HUDEP-2 (cell line): ENCODE data around the gene LRRC56.
A peak's percentile ranks its signal among the peaks of the same experiment; 100 is the strongest.

Source experiments
- DNase-seq, 76 experiments: peaks; one replicate each; lab custom pipeline; 2025; ENCODE audit not compliant: unreplicated experiment in 76 of 76; lab: John Stamatoyannopoulos, UW

The LRRC56 gene

DNA sequence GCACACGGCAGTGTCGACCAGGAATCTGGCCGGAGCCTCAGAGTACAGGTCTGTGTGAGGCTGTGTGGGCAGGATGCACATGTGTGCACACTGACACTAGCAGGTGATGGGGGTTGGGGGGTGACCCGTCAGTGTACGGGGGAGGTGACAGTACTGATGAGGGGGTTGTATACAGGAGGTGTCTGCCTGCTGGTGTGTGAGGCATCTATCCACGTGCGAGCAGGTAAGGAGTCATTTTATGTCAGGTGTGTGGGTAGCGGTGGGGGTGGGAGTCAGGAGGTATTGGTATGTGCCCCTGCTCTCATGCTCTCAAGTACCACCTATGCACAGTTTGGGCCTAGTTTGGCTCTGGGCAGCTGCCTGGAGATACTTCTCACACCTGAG, 34.5 kb downstream of the LRRC56 start:
- no peak for DNase-seq

DNA sequence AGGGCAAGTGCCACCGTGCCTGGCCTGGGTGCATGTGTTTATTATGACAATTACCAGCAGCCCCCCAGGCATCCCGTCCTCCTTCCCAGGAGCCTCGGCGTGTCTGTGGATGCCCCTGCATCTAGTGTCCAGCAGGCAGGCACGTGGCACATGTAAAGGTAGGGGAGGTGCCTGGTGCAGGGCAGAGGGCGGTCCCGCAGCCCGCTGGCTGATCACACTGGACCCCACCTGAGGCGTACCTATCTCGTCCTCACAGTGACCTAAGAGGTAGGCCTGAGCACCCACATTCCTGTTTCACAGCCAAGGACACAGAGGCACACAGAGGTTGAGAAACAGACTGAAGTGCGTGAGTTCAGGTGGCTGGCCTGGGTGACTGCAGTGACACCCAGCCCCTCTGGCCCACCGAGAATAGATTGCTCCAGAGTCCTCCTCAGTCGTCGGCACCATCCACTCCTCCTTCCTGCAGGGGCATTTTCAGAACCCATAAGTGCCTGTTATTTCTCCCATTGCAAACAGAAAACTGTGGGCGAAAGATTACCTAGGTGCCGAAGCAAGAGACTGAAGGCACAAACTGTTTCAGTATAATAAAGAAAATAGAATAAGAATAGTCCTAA, 35.9 kb downstream of the LRRC56 start:
- DNase-seq: no peak

DNA sequence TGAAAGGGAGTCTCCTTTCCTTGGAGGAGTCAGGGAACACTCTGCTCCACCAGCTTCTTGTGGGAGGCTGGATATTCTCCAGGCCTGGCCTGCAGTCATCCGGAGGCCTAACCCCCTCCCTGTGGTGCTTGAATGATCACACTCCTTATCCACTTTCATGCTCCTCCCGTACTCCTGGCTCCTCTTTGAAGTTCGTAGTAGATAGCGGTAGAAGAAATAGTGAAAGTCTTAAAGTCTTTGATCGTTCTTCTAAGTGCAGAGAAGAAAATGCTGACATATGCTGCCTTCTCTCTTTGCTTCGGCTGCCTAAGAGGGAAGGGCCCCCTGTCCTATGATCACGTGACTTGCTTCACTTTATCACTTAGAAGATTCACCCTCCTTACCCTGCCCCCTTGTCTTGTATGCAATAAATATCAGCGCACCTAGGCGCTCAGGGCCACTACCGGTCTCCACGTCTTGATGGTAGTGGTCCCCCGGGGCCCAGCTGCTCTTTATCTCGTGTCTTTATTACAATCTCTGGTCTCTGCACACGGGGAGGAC, 36.8 kb downstream of the LRRC56 start:
- peak in 1 of 76 experiments; percentile 16 for DNase-seq

DNA sequence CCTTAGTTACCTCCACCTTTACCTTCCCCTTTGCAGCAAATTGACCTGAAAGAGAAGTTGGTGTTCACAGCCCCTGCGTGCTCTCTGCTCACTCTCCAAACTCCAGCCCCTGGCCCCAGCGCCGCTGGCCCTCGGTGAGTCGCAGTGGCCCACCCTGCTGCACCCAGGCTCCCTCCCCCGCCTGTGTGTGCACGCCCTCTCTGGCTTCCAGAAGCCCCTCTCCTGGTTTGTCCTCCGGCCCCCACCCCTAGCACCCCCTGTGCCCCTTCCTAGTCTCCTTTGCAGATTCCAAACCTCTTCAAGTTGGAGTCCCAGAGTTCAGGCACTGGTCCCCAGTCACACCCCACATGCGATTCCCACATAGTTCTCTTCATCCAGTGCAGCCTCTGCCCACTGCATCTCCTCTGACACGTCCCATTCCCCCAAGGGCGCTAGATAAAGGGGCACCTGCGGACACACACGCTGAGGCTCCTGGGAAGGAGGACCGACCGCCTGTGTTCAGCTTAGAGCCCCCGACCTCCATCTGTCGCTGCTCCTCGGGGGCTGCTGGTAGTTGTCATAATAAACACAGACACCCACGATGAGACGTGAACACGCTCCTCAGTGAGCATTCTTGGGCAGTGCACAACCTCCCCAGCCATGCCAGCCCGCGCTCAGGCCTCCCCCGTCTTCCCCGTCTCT, 37.4 kb downstream of the LRRC56 start:
- no peak for DNase-seq

DNA sequence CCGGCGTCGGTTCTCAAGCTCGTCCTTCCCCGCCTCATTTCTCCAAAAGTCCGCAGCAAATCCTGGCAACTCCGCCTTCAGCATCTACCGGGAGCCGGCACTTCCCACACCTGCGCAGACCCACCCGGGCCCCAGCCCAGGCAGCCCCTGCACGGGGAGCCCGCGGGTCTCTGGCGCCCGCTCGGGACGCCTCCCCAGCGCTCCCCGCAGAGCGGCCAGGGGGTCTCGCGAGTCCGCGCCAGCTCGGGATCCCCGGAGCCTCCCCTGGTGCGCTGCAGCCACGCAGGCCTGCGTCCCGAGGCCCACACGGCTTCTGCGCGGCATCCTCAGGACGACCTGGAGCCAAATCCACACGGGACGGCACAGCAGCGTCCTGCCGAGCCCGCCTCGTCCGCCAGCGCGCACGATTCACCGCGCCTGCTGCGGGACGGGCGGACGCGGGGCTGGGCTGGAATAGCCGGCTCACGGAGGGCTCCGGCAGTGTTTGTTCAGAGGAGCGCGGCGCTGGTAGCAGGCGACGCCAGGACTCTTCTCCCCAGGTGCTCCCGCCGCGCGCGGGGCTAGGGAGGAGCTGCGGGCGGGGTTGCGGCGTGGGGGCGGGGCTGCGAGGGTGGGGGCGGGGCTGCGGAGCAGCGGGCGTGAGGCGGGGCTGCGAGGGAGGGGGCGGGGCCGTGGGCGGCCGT, 38.1 kb downstream of the LRRC56 start:
- DNase-seq: peak in 4 of 76 experiments; percentile 26 to 66 (median 45)

DNA sequence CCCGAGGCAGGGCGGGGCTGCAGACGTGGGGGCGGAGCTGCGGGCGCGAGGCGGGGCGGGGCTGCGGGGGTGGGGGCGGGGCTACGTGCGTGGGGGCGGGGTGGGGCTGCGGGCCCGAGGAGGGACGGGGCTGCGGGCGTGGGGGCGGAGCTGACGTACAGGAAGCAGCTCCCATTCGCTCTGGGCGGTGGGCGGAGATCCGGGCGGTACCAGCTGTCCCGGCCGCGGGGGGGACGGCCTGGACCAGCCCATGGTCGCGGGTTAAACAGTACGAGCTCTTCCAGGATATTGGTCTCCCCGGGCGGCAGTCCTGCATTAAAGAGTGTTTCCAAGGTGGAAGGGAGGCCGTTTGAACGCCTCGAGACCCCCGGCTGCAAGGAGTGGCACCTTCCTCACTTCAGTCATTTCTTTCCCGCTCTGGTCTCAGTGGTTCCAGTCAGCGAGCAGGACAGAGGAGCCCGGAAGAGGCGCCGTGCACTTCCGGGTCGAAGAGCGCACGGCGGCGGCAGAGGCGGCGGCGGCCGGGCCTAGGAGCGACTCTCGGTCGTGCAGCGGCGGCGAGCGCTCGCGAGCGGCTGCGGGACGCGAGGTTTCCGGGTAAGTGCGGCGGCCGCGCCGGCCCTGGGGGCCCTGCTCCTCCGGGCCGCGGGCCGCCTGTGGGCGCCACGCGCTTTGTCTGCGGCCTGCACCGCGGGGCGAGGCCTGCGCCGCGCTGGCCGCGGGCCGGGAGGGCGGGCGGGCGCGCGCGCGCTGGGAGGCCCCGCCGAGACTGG, 38.9 kb downstream of the LRRC56 start, which contains the start of gene PHRF1:
TSS of gene PHRF1 (plus strand) at position 475 of the 773 bp plus-strand sequence. CDS start 5,043 bp downstream, outside the sequence.
- peak; percentile 13 to 97 (median 89) for DNase-seq

DNA sequence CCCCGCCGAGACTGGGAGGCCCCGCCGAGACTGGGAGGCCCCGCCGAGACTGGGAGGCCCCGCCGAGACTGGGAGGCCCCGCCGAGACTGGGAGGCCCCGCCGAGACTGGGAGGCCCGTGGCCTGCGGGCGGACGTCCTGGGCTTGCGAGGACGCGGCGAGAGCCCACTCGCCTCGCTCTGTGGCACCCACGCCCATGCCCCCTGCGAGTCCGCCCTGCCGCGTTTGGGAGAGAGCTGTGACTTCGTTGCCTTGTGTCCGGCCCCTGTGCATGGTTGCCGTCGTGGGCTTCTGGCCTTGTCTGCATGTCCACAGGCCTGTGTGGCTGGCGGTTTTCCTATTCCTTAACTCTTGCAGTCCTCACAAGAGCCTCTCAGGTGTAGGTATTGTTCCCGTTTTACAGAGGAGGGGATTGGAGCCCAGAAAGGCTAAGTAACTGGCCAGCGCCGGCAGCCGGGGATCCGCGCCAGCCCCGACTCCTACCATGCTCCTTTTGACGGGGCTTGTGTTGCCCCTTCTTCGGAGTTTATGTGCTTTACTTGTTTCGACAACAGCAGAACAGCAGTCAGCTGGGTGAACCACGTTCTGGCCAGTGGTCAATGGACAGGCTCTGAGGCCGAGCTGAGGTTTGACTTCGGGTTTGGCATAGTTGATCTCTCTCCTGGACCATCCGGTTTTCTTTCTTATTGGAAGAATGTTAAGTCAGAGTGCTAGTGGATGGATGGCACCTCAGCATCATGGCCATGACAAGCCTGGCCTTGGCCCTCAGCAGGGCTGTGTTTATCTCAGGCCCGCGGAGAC, 39.7 kb downstream of the LRRC56 start:
- DNase-seq: no peak

DNA sequence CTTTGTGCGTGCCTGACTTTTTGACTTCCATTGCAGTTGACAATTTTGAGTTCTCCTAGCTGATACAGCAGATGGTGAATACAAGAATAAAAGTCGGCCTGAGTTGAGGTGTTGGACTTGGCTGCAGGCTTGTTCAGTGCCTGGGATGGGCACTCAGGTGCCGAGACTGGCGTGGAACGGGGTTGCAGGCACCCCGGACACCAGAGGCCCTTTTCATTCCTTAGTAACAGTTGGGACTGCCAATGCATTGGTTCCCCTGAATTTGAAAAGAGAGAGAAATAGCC, 40.2 kb downstream of the LRRC56 start:
- DNase-seq: no peak

DNA sequence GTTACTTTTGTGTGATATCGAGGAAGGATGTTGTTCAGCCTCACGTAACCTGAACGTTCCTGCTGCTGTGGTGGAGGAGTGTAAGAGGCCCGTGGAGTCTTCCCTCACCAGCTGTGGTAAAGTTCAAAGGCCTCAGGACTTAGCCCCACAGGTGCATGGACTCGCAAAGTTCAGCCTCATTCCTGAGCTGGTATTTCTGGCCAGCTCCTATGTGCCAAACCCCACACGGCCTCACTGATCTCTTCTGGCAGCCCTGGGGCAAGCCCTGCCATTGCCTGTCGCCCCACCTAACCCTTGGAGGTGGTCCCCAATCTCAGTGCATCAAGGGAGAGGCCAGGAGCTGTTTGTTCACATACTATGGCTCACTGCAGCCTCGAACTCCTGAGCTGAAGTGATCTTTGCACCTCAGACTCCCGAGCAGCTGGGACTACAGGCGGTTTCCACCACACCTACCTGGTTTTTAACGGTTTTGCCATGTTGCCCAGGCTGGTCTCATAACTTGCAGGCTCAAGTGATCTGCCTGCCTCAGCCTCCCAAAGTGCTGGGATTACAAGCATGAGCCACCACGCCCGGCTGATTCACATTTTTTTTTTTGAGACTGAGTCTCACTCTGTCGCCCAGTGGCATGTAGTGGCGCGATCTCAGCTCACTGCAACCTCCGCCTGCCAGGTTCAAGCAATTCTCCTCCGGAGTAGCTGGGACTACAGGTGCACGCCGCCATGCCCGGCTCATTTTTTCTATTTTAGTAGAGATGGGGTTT, 41.1 kb downstream of the LRRC56 start:
- peak in 3 of 76 experiments; percentile 8 to 22 (median 9) for DNase-seq

DNA sequence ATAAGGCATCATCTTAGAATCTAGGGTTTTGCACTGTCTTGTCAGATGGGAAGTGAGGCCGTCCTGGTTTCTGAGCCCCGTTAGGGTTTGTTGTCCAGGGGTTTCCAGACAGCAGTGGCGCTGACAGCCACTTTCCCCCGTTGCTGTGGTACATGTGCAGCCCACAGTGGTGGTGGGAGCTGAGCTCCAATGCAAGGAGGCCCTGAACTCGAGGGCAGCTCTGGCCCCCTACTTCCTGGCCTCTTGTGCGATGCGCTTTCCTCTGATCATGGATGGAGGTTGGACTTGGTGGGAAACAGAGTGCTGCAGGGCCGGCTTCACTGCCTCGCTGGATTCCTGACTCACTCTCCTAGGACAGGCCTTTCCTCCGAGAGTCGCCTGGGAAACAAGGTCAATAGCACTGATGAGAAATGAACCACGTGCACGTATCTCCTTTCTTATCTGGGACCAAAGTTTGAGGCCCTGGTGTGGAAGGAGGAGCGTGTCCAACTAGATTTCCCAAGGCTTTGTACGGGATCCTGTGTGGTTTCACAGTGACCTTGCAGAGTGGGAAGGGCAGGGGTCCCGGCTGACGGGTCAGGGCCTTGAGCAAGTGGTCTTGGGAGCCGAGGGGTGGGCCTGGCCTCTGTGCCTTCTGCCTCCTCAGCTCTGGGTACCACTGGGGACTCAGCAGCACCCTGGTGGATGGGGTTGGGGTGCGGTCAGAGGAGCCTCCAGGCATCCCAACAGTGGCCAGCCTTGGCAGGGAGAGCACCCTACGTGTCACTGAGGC, 42.7 kb downstream of the LRRC56 start:
- DNase-seq: no peak

DNA sequence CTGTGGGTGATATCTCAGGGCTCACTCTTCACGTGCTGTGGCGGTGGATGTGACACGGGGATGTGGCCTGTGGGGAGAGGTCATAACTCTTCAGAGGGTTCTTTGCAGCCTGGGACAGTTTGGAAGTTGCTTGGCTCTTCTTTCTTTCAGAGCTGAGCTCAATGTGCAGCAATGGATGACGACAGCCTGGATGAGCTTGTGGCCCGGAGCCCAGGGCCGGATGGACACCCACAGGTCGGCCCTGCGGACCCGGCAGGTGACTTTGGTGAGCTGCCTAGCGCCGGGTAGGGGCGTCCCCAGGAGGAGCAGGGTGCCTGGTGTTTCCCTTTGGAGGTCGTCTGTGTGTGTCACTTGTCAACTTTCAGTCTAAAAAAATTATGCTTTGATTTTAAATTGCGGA, 44.0 kb downstream of the LRRC56 start:
- DNase-seq: no peak

DNA sequence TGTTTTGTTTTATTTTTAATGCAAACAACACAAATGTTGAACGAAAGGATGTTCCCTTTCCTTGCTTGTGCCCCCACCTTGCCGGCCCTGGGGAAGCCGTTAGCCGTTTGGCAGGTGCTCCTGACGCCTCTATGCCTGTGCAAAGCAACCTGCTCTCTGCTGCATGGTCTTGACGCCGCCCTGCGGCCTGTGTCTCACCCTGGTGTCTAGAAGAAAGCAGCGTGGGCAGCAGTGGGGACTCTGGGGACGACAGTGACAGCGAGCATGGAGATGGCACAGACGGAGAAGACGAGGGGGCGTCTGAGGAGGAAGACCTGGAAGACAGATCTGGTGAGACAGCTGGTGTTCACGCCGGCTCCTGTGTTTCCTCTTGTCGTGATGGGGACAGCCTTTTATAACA, 44.4 kb downstream of the LRRC56 start:
- no peak for DNase-seq

DNA sequence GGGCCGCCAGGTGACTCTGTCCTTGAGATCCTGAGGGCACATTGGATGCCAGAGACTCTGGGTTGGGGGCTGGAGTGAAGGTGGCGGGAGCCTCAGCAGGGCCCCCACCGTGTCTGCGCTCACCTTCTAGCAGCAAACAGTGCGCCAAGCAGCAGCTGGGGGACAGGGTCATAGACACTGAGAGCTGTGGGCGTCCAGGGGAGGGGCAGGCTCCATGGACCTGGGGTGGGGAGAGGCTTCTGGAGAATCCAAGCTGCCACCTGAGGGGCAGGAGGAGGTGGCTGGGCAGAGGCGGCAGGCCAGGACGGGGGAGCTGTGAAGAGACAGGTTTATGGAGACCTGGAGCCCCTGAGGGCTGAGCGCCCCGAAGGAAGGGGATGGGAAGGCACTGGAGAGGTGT, 47.0 kb downstream of the LRRC56 start:
- DNase-seq: no peak

DNA sequence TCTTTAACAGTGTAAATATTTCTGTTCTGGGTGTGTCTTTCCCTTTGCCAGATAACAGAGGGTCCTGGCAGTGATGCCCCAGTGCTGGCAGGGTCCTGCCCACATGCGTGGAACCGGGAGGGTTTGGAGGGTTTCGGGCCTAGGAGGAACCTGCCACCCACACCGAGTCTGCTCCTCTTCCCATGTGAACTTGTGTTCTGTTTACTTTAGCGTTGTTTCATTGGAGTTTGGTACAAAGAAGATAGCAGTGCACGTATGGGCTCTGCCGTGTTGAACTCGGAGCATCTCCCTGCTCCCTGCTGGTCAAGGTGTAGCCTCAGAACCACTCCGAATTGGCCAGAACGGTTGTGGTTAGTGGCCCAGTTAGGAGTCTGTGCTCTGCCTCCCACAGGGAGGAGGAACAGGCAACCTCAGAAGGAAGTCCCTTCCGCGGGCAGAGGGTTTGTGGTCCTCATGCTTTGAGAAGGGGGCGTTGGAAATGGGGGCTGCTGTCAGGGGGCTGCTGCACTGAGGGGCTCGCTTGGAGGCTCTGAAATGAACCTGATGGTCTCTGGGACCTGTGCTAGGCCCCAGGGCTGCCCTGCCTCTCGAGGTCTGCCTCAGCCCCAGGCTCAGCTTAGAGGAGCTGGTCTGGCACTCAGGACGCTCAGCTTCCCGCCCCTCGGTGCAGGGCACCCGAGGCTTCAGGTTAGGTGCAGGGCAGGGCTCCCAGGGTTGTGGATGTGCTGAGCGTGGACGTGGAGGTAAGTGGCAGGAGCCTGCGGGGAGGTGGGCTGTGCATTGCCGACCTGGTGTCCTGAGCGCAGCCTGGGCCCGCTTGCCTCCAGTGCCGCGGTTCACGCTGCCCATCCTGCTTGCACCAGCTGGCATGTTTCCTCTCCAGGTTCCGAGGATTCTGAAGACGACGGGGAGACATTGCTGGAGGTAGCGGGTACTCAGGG, 49.3 kb downstream of the LRRC56 start:
- DNase-seq: no peak

DNA sequence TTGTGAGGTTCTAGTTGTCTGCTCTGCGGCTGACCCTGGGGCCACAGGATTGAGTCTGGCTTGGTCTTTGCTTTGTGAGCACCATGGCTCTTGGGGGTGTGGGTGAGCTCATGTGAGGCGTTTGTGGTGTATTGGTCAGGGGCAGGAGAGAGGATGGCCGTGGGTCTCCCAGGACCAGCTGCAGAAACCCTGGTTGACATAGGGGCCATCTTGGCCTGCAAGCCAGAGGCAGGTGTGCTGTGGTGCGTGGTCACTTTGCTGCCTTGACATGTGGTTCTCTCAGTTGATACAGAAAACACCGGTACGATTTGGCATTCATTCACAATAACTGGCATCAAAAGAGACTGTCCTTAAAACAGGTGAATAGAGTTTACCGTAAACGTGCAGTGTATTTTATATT, 50.2 kb downstream of the LRRC56 start:
- DNase-seq: no peak

DNA sequence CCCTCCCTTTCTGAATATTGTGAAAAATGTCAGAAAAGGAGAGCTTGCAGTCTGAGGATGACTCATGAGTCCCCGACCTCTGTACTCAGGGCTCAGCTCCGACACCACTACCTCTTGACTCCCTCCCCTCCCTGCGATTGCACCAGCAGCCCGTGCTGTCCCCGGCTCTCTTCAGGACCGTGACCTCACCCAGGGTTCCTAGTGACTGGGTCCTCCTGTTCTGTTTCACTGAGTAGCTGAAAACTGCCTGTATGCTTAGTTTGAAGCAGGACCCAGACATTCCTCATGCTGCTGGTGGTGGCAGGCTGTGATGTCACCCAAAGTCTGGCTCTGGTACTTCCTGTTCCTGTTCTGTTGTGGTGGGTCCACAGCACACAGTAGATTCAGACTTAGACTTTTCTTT, 50.7 kb downstream of the LRRC56 start:
- no peak for DNase-seq

DNA sequence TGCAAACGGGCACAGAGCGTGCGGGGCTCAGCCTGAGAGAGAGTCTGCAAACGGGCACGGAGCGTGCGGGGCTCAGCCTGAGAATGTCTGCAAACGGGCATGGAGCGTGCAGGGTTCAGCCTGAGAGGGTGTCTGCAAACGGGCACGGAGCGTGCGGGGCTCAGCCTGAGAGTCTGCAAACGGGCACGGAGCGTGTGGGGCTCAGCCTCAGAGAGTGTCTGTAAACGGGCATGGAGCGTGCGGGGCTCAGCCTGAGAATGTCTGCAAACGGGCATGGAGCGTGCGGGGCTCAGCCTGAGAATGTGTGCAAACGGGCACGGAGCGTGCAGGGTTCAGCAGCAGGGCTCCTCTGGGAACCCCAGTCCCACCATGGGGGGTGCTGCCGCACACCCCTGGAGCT, 52.5 kb downstream of the LRRC56 start:
- DNase-seq: no peak

DNA sequence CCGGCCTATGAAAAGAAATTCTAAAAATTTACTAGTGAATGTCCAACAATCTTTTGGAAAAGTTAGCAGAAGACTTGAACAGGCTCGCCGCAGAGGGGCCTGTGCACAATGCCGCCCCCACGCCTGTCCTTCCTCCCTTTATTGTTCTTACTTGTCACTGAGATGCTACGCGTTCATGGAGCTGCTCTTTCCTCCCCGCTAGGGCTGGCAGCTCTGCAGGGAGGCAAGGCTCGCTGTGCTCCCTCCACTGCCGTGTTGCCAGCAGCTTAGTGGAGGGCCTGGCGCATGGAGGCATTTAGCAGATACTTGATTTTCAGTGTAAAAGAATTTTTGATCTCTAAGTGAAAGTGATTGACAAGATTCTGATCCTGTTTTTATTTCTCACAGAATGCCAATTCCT, 53.7 kb downstream of the LRRC56 start:
- DNase-seq: no peak
